RWPE2 (cell line): ENCODE results near the gene SLC25A25.

Experiments used
- ATAC-seq: fragments of 200-7000 bp; cut with Tn5 transposase; 3 replicates; pipeline ENCODE4 v1.9.1; 2021; ENCODE audit warnings: low read depth
- DNase-seq: peaks from one replicate; pipeline ENCODE4 v3.0.0-alpha.2; 2020; ENCODE audit warnings: low spot score
- H3K27ac ChIP-seq: fragments of 450-650 bp; 2 replicates; pipeline ENCODE4 v1.5.1; 2017; ENCODE audit warnings: mild to moderate bottlenecking; ENCODE audit not compliant: poor library complexity, severe bottlenecking
- H3K27me3 ChIP-seq: fragments of 250-450 bp; sonication (Bioruptor Pico); 2 replicates; pipeline ENCODE4 v1.5.1; 2021; ENCODE audit warnings: mild to moderate bottlenecking, moderate library complexity; ENCODE audit not compliant: insufficient read depth, poor library complexity, severe bottlenecking
- H3K36me3 ChIP-seq: fragments of 250-450 bp; sonication (Bioruptor Pico); 2 replicates; pipeline ENCODE4 v1.5.1; 2020; ENCODE audit warnings: low read depth, mild to moderate bottlenecking, moderate library complexity
- H3K4me1 ChIP-seq: fragments of 250-450 bp; sonication (Bioruptor Pico); 2 replicates; pipeline ENCODE4 v1.5.1; 2021; ENCODE audit warnings: mild to moderate bottlenecking, moderate library complexity; ENCODE audit not compliant: insufficient read depth, poor library complexity, severe bottlenecking
- H3K4me3 ChIP-seq: fragments of 250-450 bp; sonication (Bioruptor Pico); 2 replicates; pipeline ENCODE4 v1.5.1; 2021; ENCODE audit warnings: mild to moderate bottlenecking, moderate library complexity; ENCODE audit not compliant: severe bottlenecking
- H3K9me3 ChIP-seq: fragments of 250-450 bp; sonication (Bioruptor Pico); 2 replicates; pipeline ENCODE4 v1.5.1; 2021; ENCODE audit warnings: mild to moderate bottlenecking, moderate library complexity; ENCODE audit not compliant: severe bottlenecking
- CTCF ChIP-seq: fragments of 450-650 bp; IDR thresholded peaks from one replicate; pipeline ENCODE4 v1.5.1; 2017; ENCODE audit warnings: mild to moderate bottlenecking, moderate library complexity; ENCODE audit not compliant: poor library complexity, severe bottlenecking

Gene SLC25A25

GRCh38 chr9:128056887-128057723 is 10.9 kb upstream of the SLC25A25 start:
- ATAC-seq: no peak
- H3K27ac ChIP-seq: no peak overlapping the region
- H3K36me3 ChIP-seq: no peaks in the 10 kb centered on the region
- no peaks in the 10 kb centered on the region for H3K9me3 ChIP-seq
- no peaks in the 10 kb centered on the region for H3K4me1 ChIP-seq
- H3K27me3 ChIP-seq: no peaks in the 10 kb centered on the region
- H3K4me3 ChIP-seq: no peak overlapping the region
- TF ChIP-seq CTCF: no peak
- no peak for DNase-seq

GRCh38 chr9:128057724-128058409 is 10.2 kb upstream of the SLC25A25 start:
- H3K9me3 ChIP-seq: no peaks in the 10 kb centered on the region
- no peak overlapping the region for H3K27ac ChIP-seq
- DNase-seq (no peak), ATAC-seq (no peak)
- no peaks in the 10 kb centered on the region for H3K27me3 ChIP-seq
- H3K4me3 ChIP-seq: no peak overlapping the region
- no peaks in the 10 kb centered on the region for H3K4me1 ChIP-seq
- TF ChIP-seq CTCF: no peak
- H3K36me3 ChIP-seq: no peaks in the 10 kb centered on the region

DNA sequence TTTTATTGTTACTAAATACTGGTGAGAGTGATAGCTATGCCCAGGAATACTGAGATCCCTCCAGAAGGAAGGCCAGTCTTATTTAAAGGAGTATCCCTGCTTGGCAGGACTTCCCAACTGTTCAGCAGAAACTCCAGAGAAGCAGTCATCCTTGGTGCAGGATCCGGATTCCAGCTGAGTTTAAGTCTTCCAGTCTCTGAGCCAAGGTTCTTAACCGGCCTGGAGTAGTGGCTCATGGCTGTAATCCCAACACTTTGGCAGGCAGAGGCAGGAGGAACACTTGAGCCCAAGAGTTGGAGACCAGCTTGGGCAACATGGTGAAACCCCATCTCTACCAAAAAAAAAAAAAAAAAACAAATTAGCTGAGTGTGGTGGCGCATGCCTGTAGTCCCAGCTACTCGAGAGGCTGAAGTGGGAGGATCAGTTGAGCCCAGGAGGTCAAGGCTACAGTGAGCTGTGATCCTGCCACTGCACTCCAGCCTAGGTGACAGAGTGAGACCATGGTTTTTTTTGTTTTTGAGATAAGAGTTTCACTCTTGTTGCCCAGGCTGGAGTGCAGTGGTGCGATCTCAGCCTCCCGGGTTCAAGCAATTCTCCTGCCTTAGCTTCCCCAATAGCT is 8.6 kb upstream of the SLC25A25 start:
- TF ChIP-seq CTCF: no peak
- Histone ChIP-seq H3K27ac (no peak overlapping the region), H3K4me1 (no peaks in the 10 kb centered on the region)

DNA sequence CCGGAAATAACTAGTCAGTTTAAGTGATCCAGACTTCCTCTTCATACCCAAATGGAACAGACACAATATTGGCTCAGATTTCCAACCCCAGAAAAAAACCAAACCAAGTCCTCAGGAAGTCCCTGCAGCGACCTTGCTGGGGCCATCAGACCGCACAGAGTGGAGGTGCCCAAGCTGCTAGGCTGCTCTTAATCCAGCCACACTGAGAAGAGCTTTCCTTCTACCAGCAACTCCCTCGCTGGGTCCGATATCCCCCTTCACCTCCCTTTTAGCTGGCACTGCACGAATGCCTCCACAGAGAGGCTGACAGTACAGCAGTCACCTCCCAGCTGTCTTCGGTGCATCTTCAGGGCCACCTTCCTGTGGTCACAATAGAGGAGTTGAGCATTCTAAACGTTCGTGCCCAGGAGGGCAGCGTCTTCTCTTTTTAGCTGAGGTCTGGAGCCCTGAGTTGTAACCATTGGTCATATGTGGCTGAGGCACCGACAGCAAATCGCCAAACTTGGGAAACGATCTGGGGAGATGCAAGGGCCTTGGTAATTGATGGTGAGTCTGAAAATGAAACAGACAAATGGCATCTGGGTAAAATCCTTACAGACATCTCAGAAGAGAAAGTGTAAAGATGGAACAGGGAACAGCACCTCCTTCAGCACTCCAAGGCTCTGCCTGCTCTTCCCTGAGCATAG is 6.6 kb upstream of the SLC25A25 start:
- Histone ChIP-seq H3K27me3 (no peaks in the 10 kb centered on the region), H3K36me3 (no peaks in the 10 kb centered on the region), H3K4me1 (peaks cover 1% of the 10 kb centered on the region), H3K4me3 (no peak overlapping the region), H3K27ac (no peak overlapping the region), H3K9me3 (no peaks in the 10 kb centered on the region)
- ATAC-seq (no peak), DNase-seq (no peak)
- no peak for TF ChIP-seq CTCF

More for the DNA sequence above, 8.6 kb upstream of the SLC25A25 start:
- no peaks in the 10 kb centered on the region for H3K36me3 ChIP-seq
- no peaks in the 10 kb centered on the region for H3K27me3 ChIP-seq
- H3K4me3 ChIP-seq: no peak overlapping the region
- DNase-seq (no peak), ATAC-seq (no peak)
- no peaks in the 10 kb centered on the region for H3K9me3 ChIP-seq
